Fibroblast of lung (primary cell): Measurements from ENCODE around the gene SNX3.

Experiments
- CTCF ChIP-seq, 2 donors: IDR thresholded peaks in 1 of 2; conservative IDR thresholded peaks in 1 of 2; 1 replicate in 1 of 2; 2 replicates in 1 of 2; pipeline ENCODE4 v1.5.1; 2011 to 2012; ENCODE audit warnings: low read length in 2 of 2, control low read depth in 1 of 2, inconsistent platforms in 1 of 2, low read depth in 1 of 2, mild to moderate bottlenecking in 1 of 2
- EZH2 ChIP-seq: IDR thresholded peaks from 2 replicates; pipeline ENCODE4 v1.5.1; 2012; ENCODE audit warnings: low read length, control low read depth, mild to moderate bottlenecking; ENCODE audit errors: missing control alignments

GRCh38 chr6:108194503-108194902, 66.3 kb downstream of the SNX3 start:
- no peak for TF ChIP-seq CTCF (conservative IDR thresholded peaks at IDR 0.05 in 1 of 2, IDR thresholded peaks at IDR 0.05 in 1 of 2; ENCODE audit: low read depth in 1 of 2, low read length in 2 of 2)
- TF ChIP-seq EZH2 = no peak
